Thyroid gland (tissue), 4 donors: ENCODE results near the gene KRT76.

Experiments
- POLR2A ChIP-seq, 2 donors: fragments of 450-650 bp; IDR thresholded peaks; one replicate each; pipeline ENCODE4 v1.6.1; 2017; ENCODE audit warnings: antibody characterized with exemption in 2 of 2, mild to moderate bottlenecking in 2 of 2, moderate library complexity in 1 of 2
- TF ChIP-seq, protein P1 (sequence below), 6 experiments: fragments of 200-600 bp in 3 of 6; fragments of 450-650 bp in 3 of 6; sonication (generic) in 3 of 6; IDR thresholded peaks; one replicate each; pipeline ENCODE4 v1.5.1; 2016 to 2019; ENCODE audit warnings: antibody characterized with exemption in 6 of 6, mild to moderate bottlenecking in 2 of 6, inconsistent platforms in 1 of 6, moderate library complexity in 1 of 6

GRCh38 chr12:52752516-52752915 is 24.6 kb downstream of the KRT76 start:
- no peak for TF ChIP-seq POLR2A (IDR thresholded peaks at IDR 0.05)
- TF ChIP-seq, protein P1, sequence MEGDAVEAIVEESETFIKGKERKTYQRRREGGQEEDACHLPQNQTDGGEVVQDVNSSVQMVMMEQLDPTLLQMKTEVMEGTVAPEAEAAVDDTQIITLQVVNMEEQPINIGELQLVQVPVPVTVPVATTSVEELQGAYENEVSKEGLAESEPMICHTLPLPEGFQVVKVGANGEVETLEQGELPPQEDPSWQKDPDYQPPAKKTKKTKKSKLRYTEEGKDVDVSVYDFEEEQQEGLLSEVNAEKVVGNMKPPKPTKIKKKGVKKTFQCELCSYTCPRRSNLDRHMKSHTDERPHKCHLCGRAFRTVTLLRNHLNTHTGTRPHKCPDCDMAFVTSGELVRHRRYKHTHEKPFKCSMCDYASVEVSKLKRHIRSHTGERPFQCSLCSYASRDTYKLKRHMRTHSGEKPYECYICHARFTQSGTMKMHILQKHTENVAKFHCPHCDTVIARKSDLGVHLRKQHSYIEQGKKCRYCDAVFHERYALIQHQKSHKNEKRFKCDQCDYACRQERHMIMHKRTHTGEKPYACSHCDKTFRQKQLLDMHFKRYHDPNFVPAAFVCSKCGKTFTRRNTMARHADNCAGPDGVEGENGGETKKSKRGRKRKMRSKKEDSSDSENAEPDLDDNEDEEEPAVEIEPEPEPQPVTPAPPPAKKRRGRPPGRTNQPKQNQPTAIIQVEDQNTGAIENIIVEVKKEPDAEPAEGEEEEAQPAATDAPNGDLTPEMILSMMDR (IDR thresholded peaks at IDR 0.05) = no peak
